KOPT-K1 (cell line): ENCODE measurements around the gene QSOX1.
"Not testable (repeated sequence)": the region's sequence is repeated elsewhere in the genome, so short reads cannot be mapped to it uniquely, and the experiment has no call there.

Experiments
- H3K27ac ChIP-seq: fragments of 200-600 bp; sonication (generic); 2 replicates; pipeline ENCODE4 v1.5.1; 2016; ENCODE audit warnings: antibody characterized with exemption, mild to moderate bottlenecking, low read depth, low read length; ENCODE audit not compliant: poor library complexity, severe bottlenecking
- H3K36me3 ChIP-seq: fragments of 200-600 bp; sonication (generic); 2 replicates; pipeline ENCODE4 v1.5.1; 2017; ENCODE audit warnings: antibody characterized with exemption, mild to moderate bottlenecking, low read length, moderate library complexity; ENCODE audit not compliant: insufficient read depth
- H3K9me3 ChIP-seq: fragments of 200-600 bp; sonication (generic); 2 replicates; pipeline ENCODE4 v1.5.1; 2017; ENCODE audit warnings: antibody characterized with exemption, low read length, mild to moderate bottlenecking; ENCODE audit not compliant: insufficient read depth, poor library complexity, severe bottlenecking

Gene QSOX1

DNA sequence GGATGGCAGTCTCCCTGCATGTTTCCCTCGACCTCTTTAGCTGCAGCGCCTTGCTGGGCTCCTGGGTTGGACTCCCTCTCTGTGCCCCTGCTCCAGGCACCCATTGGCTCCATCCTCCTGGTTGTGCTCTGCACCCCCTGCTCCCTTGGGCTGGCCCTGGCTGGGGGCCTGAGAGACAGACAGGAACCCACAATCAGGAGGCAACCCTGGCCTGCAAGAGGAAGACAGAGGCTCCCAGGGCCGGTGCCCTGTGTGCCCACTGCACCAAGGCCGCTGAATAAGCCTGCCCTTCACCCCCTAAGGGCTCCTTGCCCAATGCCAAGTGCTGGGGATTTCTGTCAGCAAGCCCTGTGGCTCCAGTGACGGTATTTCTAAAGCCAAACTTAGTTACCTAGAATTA, 43.9 kb downstream of the QSOX1 start:
- no peaks in the 10 kb centered on the region for H3K9me3 ChIP-seq
- no peaks in the 10 kb centered on the region for H3K36me3 ChIP-seq
- H3K27ac ChIP-seq, result no peak overlapping the region

DNA sequence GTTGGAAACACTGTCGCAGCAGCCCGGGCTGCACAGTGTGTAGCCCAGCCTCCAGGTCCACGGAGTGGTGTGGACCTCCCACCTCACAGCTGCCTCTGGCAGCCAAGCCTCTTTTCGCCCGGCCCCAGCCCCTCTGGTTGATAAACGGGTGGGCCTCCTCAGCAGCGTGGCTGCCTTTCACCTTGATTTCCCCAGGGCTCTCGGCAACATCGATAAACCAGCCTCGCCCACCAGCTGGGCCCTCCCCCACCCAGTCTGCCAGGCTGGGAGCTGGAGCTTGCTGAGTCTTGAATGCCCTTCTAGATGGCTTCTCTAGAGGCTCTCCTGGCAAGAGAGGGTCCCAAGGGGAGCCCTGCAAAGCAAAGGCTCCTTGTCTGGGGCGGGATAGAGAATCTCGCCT, 44.3 kb downstream of the QSOX1 start:
- no peaks in the 10 kb centered on the region for H3K36me3 ChIP-seq
- no peaks in the 10 kb centered on the region for H3K9me3 ChIP-seq

DNA sequence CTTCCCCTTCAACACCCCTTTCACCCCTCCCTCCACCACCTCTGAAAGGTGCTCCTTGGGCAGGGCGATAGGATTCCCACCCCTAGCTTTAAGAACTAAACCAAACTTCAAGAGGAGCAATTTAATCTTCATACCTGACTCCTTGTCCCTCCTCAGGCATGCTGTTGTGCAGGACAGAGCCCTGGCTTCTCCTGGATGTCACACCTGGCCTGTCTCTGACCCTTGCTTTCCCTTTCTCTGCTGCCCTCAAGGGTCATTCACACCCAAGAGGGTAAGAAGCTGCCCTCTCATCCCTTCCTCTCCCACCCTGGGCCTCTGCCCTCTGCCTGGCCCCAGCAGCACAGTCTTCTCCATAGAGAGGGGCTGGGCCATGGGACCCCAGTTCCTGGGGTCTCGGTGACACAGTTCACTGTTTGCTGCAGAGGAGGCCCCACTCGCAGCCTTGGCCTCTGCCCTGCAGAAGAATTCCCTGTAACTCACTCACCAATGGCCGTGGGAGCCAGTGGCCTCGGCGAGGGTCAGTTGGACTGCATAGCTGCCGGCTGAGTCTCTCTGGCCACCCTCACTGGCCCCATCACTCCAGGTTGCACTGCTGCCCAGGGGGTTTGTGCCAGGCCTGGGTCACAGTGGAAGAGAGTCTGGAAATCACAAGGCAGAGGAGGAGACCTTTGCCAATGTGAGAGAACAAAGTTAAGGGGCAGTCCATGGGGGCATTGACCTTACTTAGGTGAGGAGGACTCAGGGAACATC, 47.0 kb downstream of the QSOX1 start:
- no peak overlapping the region for H3K27ac ChIP-seq
- H3K9me3 ChIP-seq, result no peaks in the 10 kb centered on the region
- no peaks in the 10 kb centered on the region for H3K36me3 ChIP-seq

More for the DNA sequence above, 44.3 kb downstream of the QSOX1 start:
- no peak overlapping the region for H3K27ac ChIP-seq

DNA sequence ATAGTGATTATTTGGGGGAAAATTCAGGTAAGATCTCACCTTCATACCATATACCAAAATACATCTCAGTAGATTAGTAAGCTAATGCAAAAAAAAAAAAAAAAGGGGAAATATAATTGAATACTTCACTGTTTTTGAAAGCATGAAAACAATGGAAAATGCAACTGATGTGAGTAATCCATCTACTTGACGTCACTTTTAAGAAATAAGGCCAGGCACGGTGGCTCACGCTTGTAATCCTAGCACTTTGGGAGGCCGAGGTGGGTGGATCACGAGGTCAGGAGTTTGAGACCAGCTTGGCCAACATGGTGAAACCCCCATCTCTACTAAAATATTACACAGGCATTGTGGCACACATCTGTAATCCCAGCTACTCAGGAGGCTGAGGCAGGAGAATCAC, 47.9 kb downstream of the QSOX1 start:
- H3K36me3 ChIP-seq, H3K9me3 ChIP-seq, H3K27ac ChIP-seq: not testable (repeated sequence)

DNA sequence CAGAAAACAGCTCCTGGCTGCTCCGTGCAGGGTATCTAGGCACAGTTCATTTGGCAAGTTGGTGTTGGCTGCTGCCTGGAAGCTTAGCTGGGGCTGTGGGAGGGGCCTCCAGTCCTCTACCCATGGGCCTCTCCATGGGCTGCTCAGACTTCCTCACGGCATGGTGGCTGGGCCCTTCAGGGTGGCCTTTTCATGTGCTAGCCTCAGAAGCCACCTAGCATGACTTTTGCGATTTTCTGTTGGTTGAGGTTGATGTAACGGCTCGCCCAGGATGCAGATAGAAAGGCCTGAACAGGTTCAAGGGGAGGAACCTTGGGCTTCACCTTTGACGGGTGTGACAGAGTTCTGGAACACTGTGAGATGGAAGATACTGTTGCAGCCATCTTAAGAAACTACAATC, 49.6 kb downstream of the QSOX1 start:
- Histone ChIP-seq H3K27ac (no peak overlapping the region), H3K9me3 (no peaks in the 10 kb centered on the region)

DNA sequence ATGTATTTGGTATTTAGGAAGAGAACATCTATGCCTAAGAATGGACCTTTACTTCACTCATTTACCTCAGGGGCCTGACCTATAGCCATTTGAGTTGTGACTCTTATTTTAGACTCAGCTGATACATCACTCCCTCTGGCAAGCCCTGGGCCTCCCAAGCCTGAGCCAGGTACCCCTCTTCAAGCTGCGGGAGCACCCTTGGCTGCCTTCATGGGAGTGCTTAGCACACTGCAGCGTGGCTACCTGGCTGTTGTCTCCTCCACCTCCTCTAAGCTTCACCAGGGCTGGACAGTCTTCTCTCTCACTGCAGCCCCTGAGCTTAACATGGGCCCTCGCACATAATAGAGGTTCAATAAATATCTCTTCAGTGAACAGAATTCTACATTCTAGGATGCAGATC, 51.9 kb downstream of the QSOX1 start:
- Histone ChIP-seq H3K9me3 (no peaks in the 10 kb centered on the region), H3K27ac (no peak overlapping the region), H3K36me3 (no peaks in the 10 kb centered on the region)

More for the DNA sequence above, 49.6 kb downstream of the QSOX1 start:
- H3K36me3 ChIP-seq, result no peaks in the 10 kb centered on the region

DNA sequence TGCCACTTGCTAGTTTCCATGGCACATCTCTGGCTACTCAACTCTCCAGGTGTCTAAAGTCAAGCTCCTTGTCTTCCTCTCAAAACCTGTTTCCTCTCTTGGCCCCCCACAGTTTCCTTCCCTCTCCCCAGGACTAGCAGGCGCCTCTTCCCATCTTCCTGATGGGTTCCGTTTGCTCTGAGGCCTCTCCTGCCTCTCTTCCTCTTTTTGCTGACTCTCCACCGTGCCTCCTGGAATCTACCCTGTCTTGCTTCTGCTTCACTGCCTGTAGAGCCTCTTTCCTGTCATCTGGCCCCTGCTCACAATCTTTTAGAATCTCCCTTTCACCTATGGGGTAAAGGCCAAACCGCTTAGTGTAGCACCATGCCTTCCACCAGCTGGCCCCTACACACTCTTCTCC, 53.6 kb downstream of the QSOX1 start:
- Histone ChIP-seq H3K27ac (no peak overlapping the region), H3K9me3 (no peaks in the 10 kb centered on the region), H3K36me3 (no peaks in the 10 kb centered on the region)

DNA sequence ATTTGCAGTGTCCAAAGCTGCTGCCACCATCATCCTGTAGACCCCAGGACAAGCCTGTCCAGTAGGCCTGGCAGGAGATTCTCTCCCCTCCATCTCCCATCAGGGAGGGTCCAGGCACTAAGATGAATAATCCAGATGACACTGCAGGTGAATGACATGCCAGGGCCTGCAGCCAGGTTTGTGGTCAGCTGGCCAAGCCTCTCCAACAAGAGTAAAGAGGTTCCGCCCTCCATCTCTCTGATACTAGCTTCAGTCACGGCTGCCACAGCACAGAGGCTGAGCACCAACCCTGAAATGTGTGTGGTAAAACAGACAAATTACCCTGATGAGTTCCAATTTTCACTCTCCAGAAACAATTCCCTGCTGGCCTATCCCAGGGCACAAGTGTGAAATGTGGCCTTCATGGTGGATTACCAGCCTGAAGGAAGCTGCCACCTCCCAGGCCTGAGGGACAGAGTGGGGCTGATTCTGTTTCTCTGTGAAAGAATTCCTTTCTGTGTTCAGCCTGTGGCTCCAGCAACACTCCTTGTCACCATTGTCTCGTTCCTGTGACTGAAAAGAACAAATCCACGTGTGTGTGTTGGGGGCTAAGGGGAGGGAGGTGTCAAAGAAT, 55.4 kb downstream of the QSOX1 start:
- Histone ChIP-seq H3K9me3 (no peaks in the 10 kb centered on the region), H3K27ac (no peak overlapping the region), H3K36me3 (no peaks in the 10 kb centered on the region)

DNA sequence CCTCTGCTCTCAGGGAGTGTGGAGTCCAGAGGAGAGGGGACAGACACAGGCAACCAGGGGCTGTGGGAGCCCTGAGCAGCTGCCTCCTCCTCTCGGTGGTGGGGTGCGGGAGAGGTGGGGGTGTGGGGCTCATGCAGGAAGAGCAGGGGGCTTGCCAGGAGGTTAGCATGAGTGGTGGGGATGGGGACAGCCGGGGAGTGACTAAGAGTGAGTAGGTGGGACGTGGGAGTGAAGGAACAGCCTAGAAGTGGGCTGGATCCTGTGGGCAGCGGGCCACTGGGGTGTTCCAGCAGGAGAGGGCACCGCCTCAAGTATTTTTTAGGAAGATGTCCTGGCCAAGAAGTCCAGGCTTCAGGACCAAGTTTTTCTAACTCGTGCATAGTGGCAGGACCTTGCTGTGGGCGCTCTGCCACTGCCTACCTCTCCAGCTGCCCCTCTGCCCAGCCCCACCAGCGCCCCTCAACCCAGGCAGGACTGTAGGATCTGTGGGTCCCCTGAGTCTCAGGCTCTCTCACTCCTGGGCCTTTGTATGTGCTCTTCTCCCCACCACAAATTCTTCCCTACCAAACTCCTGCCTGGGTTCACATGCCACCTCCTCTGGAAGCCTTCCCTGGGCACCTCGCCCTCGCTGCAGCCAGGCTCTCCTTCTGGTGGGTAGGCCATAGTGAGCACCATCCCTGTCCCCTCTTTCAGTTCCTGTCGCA, 56.6 kb downstream of the QSOX1 start:
- no peak overlapping the region for H3K27ac ChIP-seq
- no peaks in the 10 kb centered on the region for H3K36me3 ChIP-seq
- no peaks in the 10 kb centered on the region for H3K9me3 ChIP-seq

DNA sequence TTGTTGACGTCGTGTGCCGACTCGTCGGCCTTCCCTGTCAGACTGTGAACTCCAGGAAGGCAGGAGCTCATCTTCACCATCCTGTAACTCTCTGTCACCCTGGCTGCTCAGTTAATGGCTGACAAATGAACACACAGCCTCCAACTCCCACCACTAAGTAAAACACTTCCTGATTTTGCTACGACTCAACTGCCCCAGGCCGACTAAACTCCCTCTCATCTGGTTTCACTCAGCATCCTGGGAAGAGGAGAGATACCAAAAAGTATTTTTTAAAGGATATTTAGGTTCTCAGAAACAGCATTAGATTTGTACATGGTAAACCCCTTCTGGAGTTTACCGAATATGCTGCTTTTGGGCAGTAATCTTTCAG, 57.2 kb downstream of the QSOX1 start:
- Histone ChIP-seq H3K27ac (no peak overlapping the region), H3K9me3 (no peaks in the 10 kb centered on the region), H3K36me3 (no peaks in the 10 kb centered on the region)

DNA sequence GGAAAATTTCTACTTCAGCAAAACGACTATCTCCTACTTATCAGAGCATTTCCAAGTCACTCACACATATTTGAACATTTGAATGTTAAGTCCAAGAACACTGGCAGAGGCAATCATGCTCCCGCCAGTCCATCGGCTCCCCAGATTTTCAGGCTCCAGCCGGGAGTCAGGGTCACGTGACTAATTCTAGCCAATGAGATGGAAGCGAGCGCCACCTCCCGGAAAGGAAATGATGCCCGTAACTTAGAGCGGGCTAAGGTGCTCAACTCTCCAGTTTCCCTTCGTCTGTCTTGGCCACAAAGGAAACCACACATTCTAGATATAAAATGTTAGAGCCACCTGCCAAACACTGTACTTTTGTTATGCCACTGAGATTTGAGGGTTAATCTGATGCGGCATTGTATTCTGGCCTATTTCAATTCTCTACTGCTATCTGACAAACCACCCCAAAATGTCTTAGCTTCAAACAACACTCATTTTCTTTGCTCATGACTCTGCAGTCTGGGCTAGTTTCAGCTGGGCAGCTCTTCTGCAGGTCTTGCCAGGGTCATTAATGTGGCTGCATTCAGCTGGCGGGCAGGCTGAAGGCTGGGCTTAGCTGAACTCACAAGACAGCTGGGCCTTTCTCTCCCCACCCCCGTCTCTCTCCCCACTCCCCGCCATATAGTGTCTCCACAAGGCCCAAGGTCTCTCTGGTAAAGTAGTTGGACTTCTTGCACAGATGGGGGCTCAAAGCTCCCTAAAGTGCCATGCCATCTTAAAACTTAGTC, 58.9 kb downstream of the QSOX1 start:
- Histone ChIP-seq H3K27ac (no peak overlapping the region), H3K9me3 (no peaks in the 10 kb centered on the region), H3K36me3 (no peaks in the 10 kb centered on the region)

DNA sequence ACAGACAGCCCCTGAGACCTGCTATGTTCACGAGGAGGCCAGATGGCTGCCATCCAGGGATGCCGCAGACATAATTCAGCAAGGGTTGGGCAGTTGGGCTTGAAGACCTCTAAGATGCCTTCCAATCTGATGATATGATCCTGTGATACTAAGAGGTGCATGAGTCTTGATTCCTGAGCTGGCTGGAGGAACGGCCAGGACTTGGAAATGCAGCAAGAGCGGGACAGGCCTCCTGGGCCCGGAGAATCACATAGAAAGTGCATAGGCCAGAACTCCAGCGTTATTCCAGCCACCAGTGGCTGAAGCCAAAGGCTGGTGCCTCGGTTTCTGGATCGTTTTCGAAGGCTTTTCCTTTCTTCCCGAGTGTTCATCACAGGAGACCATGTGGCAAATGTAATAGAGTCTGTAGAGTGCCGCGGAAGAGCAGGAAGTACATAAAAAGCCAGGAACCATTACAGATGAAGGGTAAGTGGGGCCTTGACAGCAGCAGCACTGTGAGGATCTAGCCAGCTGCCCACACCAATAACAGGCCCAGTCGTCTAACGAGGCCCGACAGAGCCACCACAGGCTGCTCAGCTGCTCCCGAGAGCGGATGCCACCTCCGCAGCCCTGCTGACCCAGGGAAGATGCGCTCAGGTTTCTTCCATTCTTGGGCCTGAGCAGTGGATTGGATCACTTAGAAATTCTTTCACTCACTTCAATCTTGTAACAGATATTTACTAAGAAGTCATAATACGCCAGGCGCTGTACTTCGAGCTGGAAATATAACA, 61.4 kb downstream of the QSOX1 start:
- H3K27ac ChIP-seq, result no peak overlapping the region
- no peaks in the 10 kb centered on the region for H3K36me3 ChIP-seq

DNA sequence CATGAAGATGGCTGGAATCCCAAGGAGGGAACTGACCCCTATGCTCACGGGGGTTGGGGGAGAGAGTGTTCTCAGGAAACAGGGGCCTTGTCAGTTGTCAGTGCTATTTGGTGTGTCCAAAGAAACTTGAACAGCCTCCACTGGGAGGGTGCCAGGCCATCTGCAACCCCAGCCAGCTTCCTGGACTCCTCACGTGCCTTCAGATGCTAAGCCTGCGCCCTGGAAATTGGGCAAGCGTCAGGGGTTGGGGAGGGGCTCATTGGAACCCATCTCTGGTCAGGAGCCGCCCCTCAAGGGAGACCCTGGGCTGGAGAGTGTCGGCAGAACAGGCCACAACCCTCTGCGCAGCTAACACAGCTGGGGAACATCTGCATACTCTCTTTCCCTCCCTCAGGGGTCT, 62.3 kb downstream of the QSOX1 start:
- Histone ChIP-seq H3K27ac (no peak overlapping the region), H3K36me3 (no peaks in the 10 kb centered on the region), H3K9me3 (no peaks in the 10 kb centered on the region)

More for the DNA sequence above, 61.4 kb downstream of the QSOX1 start:
- H3K9me3 ChIP-seq, result no peaks in the 10 kb centered on the region

DNA sequence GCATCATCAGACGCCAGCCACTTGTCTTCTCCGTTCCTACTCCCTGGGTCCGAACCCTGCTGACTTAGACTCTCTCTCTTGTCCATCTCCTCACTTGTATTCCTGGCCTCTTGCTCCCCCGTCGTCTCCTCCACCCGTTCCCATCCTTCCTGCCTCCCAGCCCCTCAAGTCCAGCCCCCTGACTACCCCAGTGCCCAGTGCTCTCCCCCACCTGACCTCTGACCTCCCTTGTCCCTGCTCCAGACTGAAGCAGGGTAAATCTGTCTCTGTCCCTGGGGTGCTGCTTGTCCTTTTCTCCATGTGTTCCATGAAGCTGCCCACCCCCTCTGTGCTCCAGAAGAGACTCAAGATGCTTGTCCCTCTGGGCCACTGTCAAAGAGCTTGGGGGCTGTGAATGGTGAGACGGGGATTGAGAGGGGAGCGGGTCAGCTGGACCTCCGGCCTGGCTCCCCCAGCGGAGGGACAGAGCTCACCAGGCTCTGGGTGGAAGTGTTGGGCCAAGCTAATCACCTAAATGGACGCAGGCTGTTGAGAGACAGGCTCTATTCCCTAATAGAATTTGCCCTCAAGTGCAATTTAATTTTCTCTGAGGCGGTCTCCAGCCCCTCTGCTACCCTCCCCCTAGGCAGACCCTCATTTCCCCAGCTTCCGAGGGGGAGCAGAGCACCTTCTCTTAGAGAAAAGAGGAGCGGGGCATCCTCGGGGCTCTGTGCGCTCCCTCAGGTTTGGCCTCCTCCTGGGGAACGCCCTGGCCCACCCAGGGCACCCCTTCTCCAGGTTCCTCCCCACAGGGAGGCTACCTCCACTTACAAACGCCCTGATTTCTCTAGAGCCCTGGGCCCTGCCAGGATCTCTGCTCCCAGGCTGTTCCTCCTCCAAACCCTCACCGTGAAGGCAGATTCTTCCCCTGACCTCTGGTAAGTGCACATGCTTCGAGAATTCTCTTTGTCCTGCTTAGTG, 64.4 kb downstream of the QSOX1 start:
- Histone ChIP-seq H3K9me3 (no peaks in the 10 kb centered on the region), H3K27ac (no peak overlapping the region), H3K36me3 (no peaks in the 10 kb centered on the region)
